NCI-H2196 (cell line): ENCODE measurements around the gene MRPL4.
"Not testable (repeated sequence)": the region's sequence is repeated elsewhere in the genome, so short reads cannot be mapped to it uniquely, and the experiment has no call there.

ENCODE experiments used
- DNase-seq: peaks from one replicate; lab custom pipeline; 2025; ENCODE audit not compliant: unreplicated experiment; lab: John Stamatoyannopoulos, UW

Gene MRPL4

DNA sequence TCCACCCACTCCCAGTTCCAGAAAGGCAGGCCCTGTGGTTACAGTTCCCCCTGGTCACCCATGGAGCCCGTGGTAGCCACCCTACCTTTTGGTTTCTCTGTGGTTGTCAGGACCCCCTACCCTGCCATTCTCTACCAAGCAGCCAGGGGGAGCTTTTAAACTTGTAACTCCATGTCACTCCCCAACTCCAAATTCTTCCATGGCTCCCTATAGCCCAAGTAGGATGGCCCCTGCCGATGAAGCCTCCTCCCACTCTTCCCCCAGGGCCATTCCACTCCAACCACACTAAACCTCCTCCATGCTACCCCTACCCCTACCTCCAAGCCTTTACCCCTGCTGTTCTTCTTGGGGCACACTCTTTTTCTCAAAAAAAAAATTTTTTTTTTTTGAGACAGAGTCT lies 23.1 kb upstream of the MRPL4 start:
- peak; percentile 27 for DNase-seq

- DNase-seq: peak; percentile 46
These were observed 21.7 kb upstream of the MRPL4 start for GRCh38 chr19:10230173-10230860.

DNA sequence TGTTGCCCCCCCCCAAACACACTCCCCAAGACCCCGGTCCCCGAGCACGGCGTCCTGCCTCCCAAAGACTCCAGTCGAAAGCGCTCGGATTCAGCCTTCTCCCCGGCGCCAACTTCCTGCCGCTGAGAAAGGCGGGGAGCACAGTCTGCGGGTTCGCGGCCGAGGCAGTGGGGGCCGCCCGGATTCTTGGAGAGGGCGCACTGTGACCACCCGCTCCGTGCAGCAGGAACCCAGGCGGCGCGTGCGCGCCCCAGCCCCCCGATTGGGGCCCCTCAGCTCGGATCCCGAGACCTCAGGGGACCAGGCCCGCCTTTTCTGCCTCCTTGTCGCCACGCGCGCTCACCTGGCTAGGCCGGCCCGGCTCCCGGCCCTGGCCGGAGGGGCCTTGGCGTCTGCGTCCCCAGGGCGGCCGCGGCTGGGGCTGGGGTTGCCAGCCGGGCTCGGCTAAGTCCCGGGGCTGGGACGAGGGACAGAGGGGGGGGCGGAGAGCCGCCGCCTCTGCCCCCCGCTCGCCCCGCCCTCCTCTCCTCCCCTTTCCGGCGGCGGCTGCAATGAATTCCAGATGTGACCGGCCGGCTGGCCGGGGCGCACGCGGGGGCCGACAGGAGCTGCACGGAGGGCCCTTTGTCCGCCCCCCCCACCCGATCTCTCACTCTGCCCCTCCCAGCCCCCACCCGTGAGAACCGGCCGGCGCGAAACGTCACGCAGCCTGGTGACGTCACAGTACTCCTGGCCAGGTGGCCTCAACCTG lies 21.0 kb upstream of the MRPL4 start, which contains the start of gene S1PR2:
S1PR2 (minus strand) TSS at position 471 of the 751 bp plus-strand sequence. CDS start 6,426 bp downstream, outside the sequence.
- peak; percentile 80 for DNase-seq

DNA sequence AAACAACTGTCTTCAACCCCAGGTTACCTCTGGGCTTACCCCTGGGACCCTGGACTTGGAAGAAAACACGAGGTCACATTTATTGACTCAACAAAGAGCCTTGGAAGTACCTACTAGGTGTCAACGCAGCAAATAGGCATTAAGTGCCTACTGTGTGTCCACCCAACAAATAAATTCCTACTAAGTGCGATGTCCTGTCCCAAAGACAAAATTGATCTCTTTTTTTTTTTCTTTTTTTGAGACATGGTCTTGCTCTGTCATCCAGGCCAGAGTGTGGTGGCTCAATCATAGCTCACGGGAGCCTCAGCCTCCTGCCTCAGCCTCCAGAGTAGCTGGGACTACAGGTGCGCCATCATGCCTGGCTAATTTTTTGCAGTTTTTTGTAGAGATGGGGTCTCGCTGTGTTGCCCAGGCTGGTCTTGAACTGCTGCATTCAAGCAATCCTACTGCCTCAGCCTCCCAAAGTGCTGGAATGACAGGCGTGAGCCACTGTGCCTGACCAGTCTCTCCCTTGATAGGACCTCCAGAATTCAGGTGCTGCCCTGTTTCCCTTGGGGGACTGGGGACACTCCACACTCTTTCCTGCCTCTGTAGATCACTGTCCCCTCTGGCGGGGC lies 20.3 kb upstream of the MRPL4 start:
- no peak for DNase-seq

GRCh38 chr19:10233946-10234345 lies 18.1 kb upstream of the MRPL4 start:
- no peak for DNase-seq

GRCh38 chr19:10235003-10235402 lies 17.0 kb upstream of the MRPL4 start:
- no peak for DNase-seq

DNA sequence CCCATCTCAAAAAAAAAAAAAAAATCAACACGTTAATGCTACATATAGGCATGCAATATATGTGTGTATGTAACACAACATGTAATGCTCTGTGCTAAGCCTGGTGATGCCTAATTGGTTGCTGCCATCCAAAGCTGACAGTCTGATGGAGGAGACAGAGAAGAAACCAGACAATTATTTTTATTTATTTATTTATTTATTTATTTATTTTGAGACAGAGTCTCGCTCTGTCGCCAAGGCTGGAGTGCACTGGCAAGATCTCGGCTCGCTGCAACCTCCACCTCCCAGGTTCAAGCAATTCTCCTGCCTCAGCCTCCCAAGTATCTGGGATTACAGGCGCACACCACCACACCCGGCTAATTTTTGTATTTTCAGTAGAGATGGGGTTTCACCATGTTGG lies 16.6 kb upstream of the MRPL4 start:
- DNase-seq: not testable (repeated sequence)

GRCh38 chr19:10237702-10238101 lies 14.3 kb upstream of the MRPL4 start:
- peak; percentile 43 for DNase-seq

- DNase-seq: peak; percentile 90
These were observed 13.7 kb upstream of the MRPL4 start for GRCh38 chr19:10238172-10238783.

GRCh38 chr19:10241826-10242449 lies 10.1 kb upstream of the MRPL4 start:
- not testable (repeated sequence) for DNase-seq

- DNase-seq: no peak
These were observed 8.4 kb upstream of the MRPL4 start for GRCh38 chr19:10243606-10244005.

- DNase-seq: no peak
These were observed 6.7 kb upstream of the MRPL4 start for GRCh38 chr19:10245189-10245939.

DNA sequence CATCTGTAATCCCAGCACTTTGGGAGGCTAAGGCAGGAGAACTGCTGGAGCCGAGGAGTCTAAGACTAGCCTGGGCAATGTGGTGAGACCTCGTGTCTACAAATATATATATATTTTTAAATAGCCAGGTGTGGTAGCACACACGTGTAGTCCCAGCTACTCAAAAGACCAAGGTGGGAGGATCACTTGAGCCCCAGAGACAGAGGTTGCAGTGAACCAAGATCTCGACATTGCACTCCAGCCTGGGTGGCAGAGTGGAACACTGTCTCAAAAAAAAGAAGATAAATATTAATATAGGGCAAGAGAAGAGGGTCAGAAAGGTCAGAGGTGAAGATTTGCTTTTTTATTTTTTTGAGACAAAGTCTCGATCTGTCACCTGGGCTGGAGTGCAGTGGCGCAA lies 5.5 kb upstream of the MRPL4 start:
- no peak for DNase-seq

- DNase-seq: no peak
These were observed 693 bp downstream of the MRPL4 start for GRCh38 chr19:10252707-10253106.

GRCh38 chr19:10254244-10254643 lies 2.2 kb downstream of the MRPL4 start:
- no peak for DNase-seq

GRCh38 chr19:10255358-10255757 lies 3.3 kb downstream of the MRPL4 start:
- no peak for DNase-seq

GRCh38 chr19:10256551-10256950 lies 4.5 kb downstream of the MRPL4 start:
- no peak for DNase-seq

GRCh38 chr19:10256970-10257615 lies 5.1 kb downstream of the MRPL4 start:
- DNase-seq: no peak

DNA sequence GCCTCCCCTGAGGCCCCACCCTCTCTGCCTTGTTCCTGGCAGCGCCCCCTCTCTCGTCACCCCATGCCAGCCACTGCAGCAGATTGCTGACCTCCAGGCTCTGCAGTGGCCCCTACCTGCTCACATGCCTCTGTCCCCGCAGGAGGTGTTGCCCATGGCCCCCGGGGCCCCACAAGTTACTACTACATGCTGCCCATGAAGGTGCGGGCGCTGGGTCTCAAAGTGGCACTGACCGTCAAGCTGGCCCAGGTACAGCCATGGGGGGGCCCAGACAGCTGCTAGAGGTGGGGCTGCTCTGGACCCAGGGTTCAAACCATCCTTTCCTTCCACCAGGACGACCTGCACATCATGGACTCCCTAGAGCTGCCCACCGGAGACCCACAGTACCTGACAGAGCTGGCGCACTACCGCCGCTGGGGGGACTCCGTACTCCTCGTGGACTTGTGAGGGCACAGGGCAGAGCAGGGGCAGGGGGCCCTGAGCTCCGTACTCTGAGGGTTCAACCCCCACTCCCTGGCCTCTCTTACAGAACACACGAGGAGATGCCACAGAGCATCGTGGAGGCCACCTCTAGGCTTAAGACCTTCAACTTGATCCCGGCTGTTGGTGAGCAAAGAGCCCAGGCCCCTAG lies 6.2 kb downstream of the MRPL4 start:
- DNase-seq: no peak
